Activated CD4-positive, alpha-beta memory T cell treated with anti-CD3 and anti-CD28 coated beads, Interleukin-2, amount 10 ng/mL, durations not matched to agents 7 days and 5 days (primary cell): Measurements from ENCODE around the gene RAB3IL1. TPM values are rescaled to one million over a fixed set of nuclear protein-coding genes. Genes with fewer than 3 reads are reported as not detected.

Experiments used
- CTCF ChIA-PET: fragments of 350-600 bp; sonication (Branson Sonifier 250); formaldehyde crosslinking; loops from one replicate; lab custom pipeline; 2021; ENCODE audit warnings: antibody characterized with exemption, inconsistent platforms; lab: Charles Lee
- POLR2A ChIA-PET: fragments of 350-600 bp; sonication (Branson Sonifier 250); formaldehyde crosslinking; loops from one replicate; lab custom pipeline; 2021; ENCODE audit warnings: antibody characterized with exemption; lab: Charles Lee
- DNase-seq: peaks from one replicate; pipeline ENCODE4 v3.0.0-alpha.2; 2020
- H3K27ac Mint-ChIP-seq: one replicate; pipeline ENCODE4 v1.8.0; 2021; ENCODE audit warnings: mild to moderate bottlenecking, mixed read lengths
- H3K27me3 Mint-ChIP-seq: one replicate; pipeline ENCODE4 v1.8.0; 2021; ENCODE audit warnings: mixed read lengths
- H3K36me3 Mint-ChIP-seq: one replicate; pipeline ENCODE4 v1.8.0; 2021; ENCODE audit warnings: low read depth, mixed read lengths
- H3K4me1 Mint-ChIP-seq: one replicate; pipeline ENCODE4 v1.8.0; 2021; ENCODE audit warnings: mixed read lengths
- H3K4me3 Mint-ChIP-seq: one replicate; pipeline ENCODE4 v1.8.0; 2021; ENCODE audit warnings: mild to moderate bottlenecking, mixed read lengths
- H3K9me3 Mint-ChIP-seq: one replicate; pipeline ENCODE4 v1.8.0; 2021; ENCODE audit warnings: mixed read lengths
- total RNA-seq, 2 experiments: library from RNA; stranded (reverse); gene quantifications; one replicate each; pipeline ENCODE4 v1.2.3, GENCODE V29; 2021

RAB3IL1 gene
- total RNA-seq, 2 experiments from 2014 or later = not detected

DNA sequence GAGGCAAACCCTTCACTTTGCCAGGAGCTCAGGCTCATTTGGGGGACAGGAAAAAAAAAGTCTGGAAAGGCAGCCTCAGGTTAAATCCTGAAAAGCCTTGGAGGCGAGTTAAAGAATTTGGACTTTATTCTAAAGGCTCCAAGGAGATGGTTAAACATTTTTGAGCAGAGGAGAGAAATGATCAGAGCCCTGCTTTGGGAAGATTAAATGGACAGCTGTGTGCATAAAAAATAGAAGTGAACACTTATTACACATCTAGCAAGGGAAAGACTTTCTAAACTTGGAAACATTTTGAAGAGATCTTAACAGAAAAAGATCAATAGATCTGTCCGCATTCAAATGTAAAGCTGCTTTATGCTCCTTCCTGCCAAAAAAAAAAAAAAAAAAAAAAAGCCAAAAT, 8.4 kb upstream of the RAB3IL1 start:
- Mint-ChIP-seq H3K9me3 (no peaks in the 10 kb centered on the region), H3K27ac (no peak overlapping the region), H3K27me3 (peaks cover 11% of the 10 kb centered on the region), H3K4me1 (no peaks in the 10 kb centered on the region), H3K4me3 (no peak overlapping the region), H3K36me3 (no peaks in the 10 kb centered on the region)
- POLR2A ChIA-PET = no interaction called here
- CTCF ChIA-PET = interaction anchor here (0.7 to 0.8 kb wide), 2 partner anchors 155 to 189 kb away, joined by 3 to 7 read pairs; no protein-coding TSS in a partner anchor
- no peak for DNase-seq

DNA sequence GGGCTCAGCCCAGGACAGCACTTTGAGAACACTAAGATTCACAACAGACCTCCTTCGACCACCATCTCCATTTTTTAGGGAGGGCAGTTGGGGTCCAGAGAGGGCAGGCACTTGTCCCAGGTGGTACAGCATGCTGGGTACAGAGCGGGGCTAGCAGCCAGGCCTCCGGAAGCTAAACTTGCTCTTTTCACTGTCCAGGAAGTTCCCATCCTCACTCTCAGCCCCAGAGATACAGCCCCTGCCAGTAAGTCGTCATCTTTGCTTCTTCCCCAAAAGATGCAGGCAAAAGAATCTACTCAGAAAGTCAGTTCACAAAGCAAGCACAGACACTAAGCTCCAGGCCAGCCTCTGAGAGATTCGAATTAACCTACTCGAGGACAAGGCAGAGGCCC, 6.7 kb upstream of the RAB3IL1 start:
- POLR2A ChIA-PET = interaction anchor here (1.2 kb wide), 1 partner anchor 44 kb away, joined by 3 read pairs; the partner anchor contains the start of gene FTH1
- H3K9me3 Mint-ChIP-seq = no peaks in the 10 kb centered on the region
- no peaks in the 10 kb centered on the region for H3K4me1 Mint-ChIP-seq
- H3K27me3 Mint-ChIP-seq = peaks cover 22% of the 10 kb centered on the region
- no peaks in the 10 kb centered on the region for H3K36me3 Mint-ChIP-seq
- CTCF ChIA-PET = interaction anchor here (0.9 to 1.6 kb wide), 2 partner anchors 24 to 25 kb away, joined by 3 read pairs; no protein-coding TSS in a partner anchor
- DNase-seq = no peak
- H3K4me3 Mint-ChIP-seq = no peak overlapping the region
- no peak overlapping the region for H3K27ac Mint-ChIP-seq

GRCh38 chr11:61923166-61924063, 6.0 kb upstream of the RAB3IL1 start:
- POLR2A ChIA-PET = interaction anchor here (1.2 kb wide), 1 partner anchor 44 kb away, joined by 3 read pairs; the partner anchor contains the start of gene FTH1
- Mint-ChIP-seq H3K9me3 (no peaks in the 10 kb centered on the region), H3K4me3 (no peak overlapping the region), H3K27ac (no peak overlapping the region), H3K36me3 (no peaks in the 10 kb centered on the region), H3K4me1 (no peaks in the 10 kb centered on the region), H3K27me3 (peaks cover 29% of the 10 kb centered on the region)
- DNase-seq = no peak
- CTCF ChIA-PET = interaction anchor here (1.6 kb wide), 1 partner anchor 24 kb away, joined by 3 read pairs; no protein-coding TSS in a partner anchor

GRCh38 chr11:61922539-61922938, 5.2 kb upstream of the RAB3IL1 start:
- ChIA-PET CTCF (interaction anchor here (0.8 to 1.0 kb wide), 2 partner anchors 25 to 160 kb away, joined by 3 to 4 read pairs; no protein-coding TSS in a partner anchor), POLR2A (no interaction called here)
- no peak overlapping the region for H3K27ac Mint-ChIP-seq
- DNase-seq = no peak
- no peak overlapping the region for H3K4me3 Mint-ChIP-seq
- no peaks in the 10 kb centered on the region for H3K9me3 Mint-ChIP-seq
- peaks cover 8% of the 10 kb centered on the region for H3K4me1 Mint-ChIP-seq
- H3K36me3 Mint-ChIP-seq = no peaks in the 10 kb centered on the region
- H3K27me3 Mint-ChIP-seq = peaks cover 37% of the 10 kb centered on the region

- CTCF ChIA-PET = interaction anchor here (1.2 kb wide), 1 partner anchor 160 kb away, joined by 3 read pairs; no protein-coding TSS in a partner anchor
- H3K4me1 Mint-ChIP-seq = peaks cover 8% of the 10 kb centered on the region
- POLR2A ChIA-PET = no interaction called here
- DNase-seq = no peak
- no peaks in the 10 kb centered on the region for H3K36me3 Mint-ChIP-seq
- no peak overlapping the region for H3K4me3 Mint-ChIP-seq
- peaks cover 40% of the 10 kb centered on the region for H3K27me3 Mint-ChIP-seq
- no peaks in the 10 kb centered on the region for H3K9me3 Mint-ChIP-seq
- H3K27ac Mint-ChIP-seq = no peak overlapping the region
Observed at GRCh38 chr11:61921446-61921845, 4.1 kb upstream of the RAB3IL1 start.

- H3K27me3 Mint-ChIP-seq = peaks cover 49% of the 10 kb centered on the region
- no peaks in the 10 kb centered on the region for H3K9me3 Mint-ChIP-seq
- POLR2A ChIA-PET = no interaction called here
- CTCF ChIA-PET = no interaction called here
- peaks cover 8% of the 10 kb centered on the region for H3K4me1 Mint-ChIP-seq
- no peak overlapping the region for H3K4me3 Mint-ChIP-seq
- no peak for DNase-seq
- no peak overlapping the region for H3K27ac Mint-ChIP-seq
- no peaks in the 10 kb centered on the region for H3K36me3 Mint-ChIP-seq
Observed at GRCh38 chr11:61919705-61920631, 2.6 kb upstream of the RAB3IL1 start.

DNA sequence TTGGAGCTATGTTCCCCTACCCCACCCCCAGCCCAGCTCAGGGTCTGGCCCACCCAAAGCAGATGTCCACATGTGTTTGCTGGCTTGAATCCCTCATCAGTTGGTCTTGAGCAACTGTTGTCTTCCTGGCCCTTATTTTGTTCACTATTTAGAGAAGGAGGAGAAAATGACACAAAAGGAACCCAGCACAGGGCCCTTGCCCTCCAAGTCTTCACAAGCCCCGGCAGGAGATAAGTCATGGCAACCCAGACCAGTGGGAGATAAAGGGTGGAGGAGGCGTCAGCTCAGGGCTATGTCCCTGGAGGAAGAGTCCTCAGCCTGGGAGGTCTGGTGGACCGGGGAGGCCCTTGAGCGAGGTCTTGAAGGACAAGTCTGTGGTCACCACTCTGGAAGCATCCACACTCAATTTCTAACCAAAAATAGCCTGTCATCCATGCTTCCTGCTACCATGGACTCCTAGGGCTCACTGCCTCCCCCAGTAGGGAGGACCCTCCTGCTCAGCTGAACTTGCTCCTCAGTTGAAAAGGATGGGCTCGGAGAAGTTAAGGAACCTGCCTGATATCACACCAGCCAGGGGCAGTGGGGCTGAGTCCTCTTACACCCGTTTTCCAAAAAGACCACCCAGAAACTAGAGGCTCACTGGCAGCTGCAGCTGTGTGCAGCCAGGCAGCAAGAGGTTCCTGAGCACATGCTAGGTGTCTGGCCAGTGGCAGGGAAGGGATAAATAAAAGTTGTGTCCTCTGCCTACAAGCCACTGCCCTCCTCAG, 1.8 kb upstream of the RAB3IL1 start:
- Mint-ChIP-seq H3K4me3 (no peak overlapping the region), H3K27ac (no peak overlapping the region), H3K9me3 (no peaks in the 10 kb centered on the region), H3K36me3 (no peaks in the 10 kb centered on the region), H3K27me3 (peaks cover 50% of the 10 kb centered on the region), H3K4me1 (peaks cover 8% of the 10 kb centered on the region)
- CTCF ChIA-PET = no interaction called here
- DNase-seq = no peak
- POLR2A ChIA-PET = no interaction called here

DNA sequence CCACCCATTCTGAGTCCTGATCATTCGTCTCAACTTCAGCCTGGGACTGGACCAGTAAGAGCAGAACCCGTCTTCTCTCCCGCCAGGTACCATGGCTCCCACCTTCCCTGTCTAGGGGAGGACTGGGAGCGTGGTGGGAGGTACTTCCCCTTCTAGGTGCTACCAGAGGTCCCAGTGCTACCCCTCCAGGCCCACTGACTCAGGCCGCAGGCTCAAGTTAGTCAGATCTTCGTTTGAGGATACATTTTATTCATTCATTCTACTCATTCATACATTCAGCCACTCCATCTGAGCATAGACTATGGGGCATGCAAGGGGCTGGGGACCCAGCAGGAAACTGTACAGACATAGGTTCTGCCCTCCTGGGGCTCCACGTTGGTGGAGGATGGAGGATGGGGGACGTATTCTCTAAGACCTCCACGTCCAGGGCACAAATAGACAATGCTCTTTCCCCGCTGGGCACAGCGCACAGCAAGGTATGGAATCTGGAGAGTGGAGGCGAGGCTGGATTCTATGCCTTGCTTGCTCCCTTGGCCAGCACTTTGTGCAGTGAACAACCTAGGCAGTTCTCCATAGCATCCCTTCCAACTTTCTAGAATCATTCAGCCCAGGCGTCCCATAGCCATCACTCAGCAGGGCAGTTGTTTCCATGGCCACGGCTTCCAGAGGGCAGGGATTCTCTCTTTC, 1.0 kb upstream of the RAB3IL1 start:
- H3K4me1 Mint-ChIP-seq = peaks cover 8% of the 10 kb centered on the region
- H3K27ac Mint-ChIP-seq = no peak overlapping the region
- ChIA-PET POLR2A (no interaction called here), CTCF (no interaction called here)
- peaks cover 50% of the 10 kb centered on the region for H3K27me3 Mint-ChIP-seq
- no peaks in the 10 kb centered on the region for H3K36me3 Mint-ChIP-seq
- DNase-seq = no peak
- no peaks in the 10 kb centered on the region for H3K9me3 Mint-ChIP-seq
- no peak overlapping the region for H3K4me3 Mint-ChIP-seq

DNA sequence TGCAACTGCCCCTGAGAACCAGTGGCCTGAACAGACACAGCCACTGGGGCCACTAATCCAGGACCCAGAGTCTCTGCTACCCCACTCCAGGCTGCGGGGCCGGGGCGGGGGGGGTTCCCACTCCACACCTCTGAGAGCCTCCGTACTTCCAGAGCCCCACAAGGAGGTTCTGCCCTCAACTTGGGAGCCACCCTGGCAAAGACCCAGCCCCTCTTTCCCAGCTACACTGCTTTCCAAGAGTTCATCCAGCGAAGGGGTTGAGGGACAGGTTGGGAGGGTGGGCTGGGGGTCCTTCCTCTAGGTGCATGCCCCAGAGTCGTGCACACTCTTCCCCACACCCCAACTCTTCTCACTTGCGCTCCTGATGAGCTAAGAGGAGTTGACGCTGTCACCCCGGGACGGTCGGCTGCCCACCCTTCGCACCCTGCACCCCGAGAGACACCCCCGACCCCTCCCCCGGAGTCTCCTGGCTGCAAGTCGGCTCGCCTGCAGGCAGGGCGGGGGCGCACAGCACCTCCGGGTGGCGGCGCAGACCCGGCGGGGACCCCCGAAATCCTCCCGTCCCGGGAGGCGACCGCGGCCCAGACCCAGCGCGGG, 531 bp downstream of the RAB3IL1 start:
- no peaks in the 10 kb centered on the region for H3K9me3 Mint-ChIP-seq
- no peaks in the 10 kb centered on the region for H3K36me3 Mint-ChIP-seq
- H3K4me3 Mint-ChIP-seq = peak overlapping the region; percentile 39
- POLR2A ChIA-PET = no interaction called here
- no peak overlapping the region for H3K27ac Mint-ChIP-seq
- CTCF ChIA-PET = no interaction called here
- DNase-seq = no peak
- H3K4me1 Mint-ChIP-seq = peaks cover 8% of the 10 kb centered on the region
- H3K27me3 Mint-ChIP-seq = peaks cover 48% of the 10 kb centered on the region

- ChIA-PET POLR2A (no interaction called here), CTCF (no interaction called here)
- Mint-ChIP-seq H3K27ac (no peak overlapping the region), H3K27me3 (peaks cover 36% of the 10 kb centered on the region), H3K4me1 (peaks cover 8% of the 10 kb centered on the region), H3K36me3 (no peaks in the 10 kb centered on the region), H3K9me3 (no peaks in the 10 kb centered on the region), H3K4me3 (no peak overlapping the region)
- DNase-seq = no peak
Observed at GRCh38 chr11:61914471-61915171, 2.7 kb downstream of the RAB3IL1 start.

DNA sequence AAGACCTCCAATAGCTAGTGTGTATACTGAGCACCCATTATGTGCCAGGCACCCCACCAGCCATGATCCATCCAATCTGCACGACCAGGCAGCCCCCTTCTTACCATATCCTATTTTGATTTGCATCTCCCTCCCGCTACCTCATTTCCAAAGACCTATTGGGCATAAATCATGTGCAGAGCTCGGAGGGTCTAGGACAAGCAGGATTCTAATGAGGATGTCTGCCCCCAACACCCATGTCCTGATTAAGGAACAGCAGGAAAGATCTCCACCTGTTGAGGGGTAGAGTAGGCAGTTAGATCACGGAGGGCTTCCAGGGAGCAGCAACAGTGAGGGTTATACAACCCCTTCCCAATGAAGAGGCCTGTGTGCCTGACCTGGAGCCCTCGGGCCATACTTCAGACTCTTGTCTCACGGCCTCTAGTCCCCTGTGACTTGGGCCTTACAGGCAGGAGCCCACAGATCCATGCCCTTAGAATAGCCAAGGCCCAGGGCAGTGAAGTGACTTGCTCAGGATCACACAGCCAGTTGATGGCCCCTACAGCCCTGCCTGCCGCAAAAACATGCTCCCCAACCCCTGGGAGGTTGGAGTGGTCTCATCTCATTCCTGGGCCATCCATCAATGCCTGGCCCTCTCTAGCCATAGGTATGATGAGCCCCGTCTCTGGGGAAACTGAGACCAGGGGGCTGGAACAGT, 3.5 kb downstream of the RAB3IL1 start:
- no peak overlapping the region for H3K4me3 Mint-ChIP-seq
- H3K36me3 Mint-ChIP-seq = no peaks in the 10 kb centered on the region
- CTCF ChIA-PET = no interaction called here
- POLR2A ChIA-PET = no interaction called here
- H3K27ac Mint-ChIP-seq = no peak overlapping the region
- no peak for DNase-seq
- no peaks in the 10 kb centered on the region for H3K9me3 Mint-ChIP-seq
- peaks cover 30% of the 10 kb centered on the region for H3K27me3 Mint-ChIP-seq
- peaks cover 8% of the 10 kb centered on the region for H3K4me1 Mint-ChIP-seq
